Measurements from ENCODE around the gene MINDY2. TPM values are rescaled to one million over a fixed set of nuclear protein-coding genes. Genes with fewer than 3 reads are reported as not detected.

The MINDY2 gene
- total and polyA plus RNA-seq, 2 of the 8 experiments (the other 6 are each of a cell fraction or from before 2014, with no cell fraction given), result 3.1 to 25.7 TPM

- Histone ChIP-seq H3K9me3 (ENCODE audit: insufficient read depth in 2 of 2, low read depth in 1 of 2, low read length in 1 of 2) (no peaks in the 10 kb centered on the region), H3K14ac (ENCODE audit: insufficient read length) (no peak overlapping the region), H3K36me3 (ENCODE audit: control insufficient read depth in 2 of 4, insufficient read depth in 4 of 4, low read length in 3 of 4) (no peaks in the 10 kb centered on the region), H2BK120ac (replicated peaks; ENCODE audit: low read depth, low read length) (no peak overlapping the region), H2AK5ac (ENCODE audit: low read depth, low read length) (no peak overlapping the region), H3K4me2 (ENCODE audit: insufficient read depth in 1 of 2, low read depth in 2 of 2, low read length in 2 of 2) (no peak overlapping the region), H4K5ac (ENCODE audit: insufficient read length, low read depth, low read length) (no peak overlapping the region), H2AFZ (ENCODE audit: low read length) (no peak overlapping the region), H3K79me2 (ENCODE audit: control insufficient read depth in 1 of 2, insufficient read depth in 2 of 2, low read length in 2 of 2) (peaks cover 7 to 11% of the 10 kb centered on the region in 2 experiments; a peak in 3 of 4 replicates), H3K4me1 (replicated peaks in 1 of 4; ENCODE audit: control insufficient read depth in 3 of 4, insufficient read depth in 4 of 4, low read length in 3 of 4) (peaks cover 0 to 4% (median 0%) of the 10 kb centered on the region in 4 experiments; a peak in 3 of 7 replicates), H3K18ac (ENCODE audit: extremely low read depth, low read length) (no peak overlapping the region), H3K27ac (ENCODE audit: low read depth, low read length) (no peak overlapping the region), H2BK15ac (ENCODE audit: low read length) (no peak overlapping the region), H3K27me3 (replicated peaks in 1 of 4; ENCODE audit: control insufficient read depth in 3 of 4, extremely low read depth in 1 of 4, insufficient read depth in 3 of 4, low read length in 3 of 4) (no peaks in the 10 kb centered on the region; a peak in 1 of 7 replicates), H3K79me1 (ENCODE audit: low read depth, low read length) (no peaks in the 10 kb centered on the region), H3K23me2 (ENCODE audit: low read depth, low read length) (peaks cover 4% of the 10 kb centered on the region; the same call in 1 of the 2 replicates), H2BK5ac (ENCODE audit: low read depth, low read length) (no peak overlapping the region), H3K23ac (ENCODE audit: insufficient read length) (no peak overlapping the region), H2BK12ac (ENCODE audit: low read depth, low read length) (no peak overlapping the region), H4K20me1 (replicated peaks in 1 of 2; ENCODE audit: control insufficient read depth in 1 of 2, insufficient read depth in 2 of 2, low read length in 2 of 2) (no peaks in the 10 kb centered on the region), H3K4me3 (ENCODE audit: extremely low read depth in 1 of 4, insufficient read depth in 2 of 4, low read depth in 3 of 4, low read length in 4 of 4) (no peak overlapping the region), H3K56ac (replicated peaks; ENCODE audit: insufficient read length, low read depth, low read length) (no peak overlapping the region), H3K9ac (replicated peaks in 1 of 4; ENCODE audit: extremely low read depth in 1 of 4, low read depth in 3 of 4, low read length in 3 of 4) (no peak overlapping the region), H4K8ac (ENCODE audit: extremely low read depth, insufficient read depth, low read length) (no peak overlapping the region), H4K91ac (replicated peaks; ENCODE audit: insufficient read length, low read length) (no peak overlapping the region), H2BK20ac (ENCODE audit: low read length) (no peak overlapping the region), H3K4ac (replicated peaks; ENCODE audit: insufficient read length, low read depth, low read length) (no peak overlapping the region)
- ChIA-PET CTCF (ENCODE audit: partially characterized antibody) (interaction anchor here (0.6 to 1.3 kb wide), 3 partner anchors 18 to 747 kb away, joined by 3 to 4 read pairs (median 4); partner anchors contain the start of gene MINDY2), POLR2A (ENCODE audit: partially characterized antibody) (no interaction called here)
- no peak for DNase-seq (ENCODE audit: low read depth in 1 of 2, low spot score in 2 of 2)
- no peak for FAIRE-seq
- WGBS, 2 experiments (ENCODE audit: extremely low coverage in 1 of 2, insufficient coverage in 1 of 2, insufficient read length in 1 of 2, insufficient replicate concordance in 2 of 2, low coverage in 1 of 2, low lambda C conversion rate in 2 of 2, missing lambda C conversion rate in 1 of 2), result 90% methylated on average over 3 of the region's 3 CpGs; no CpG with 5 or more reads in 1 of the 2 experiments
- TF ChIP-seq EZH2 (IDR thresholded peaks at IDR 0.05; ENCODE audit: low read depth, low read length, severe bottlenecking) (no peak), BACH1 (IDR thresholded peaks at IDR 0.05; ENCODE audit: low read length) (no peak), RFX5 (IDR thresholded peaks at IDR 0.05; ENCODE audit: borderline replicate concordance, low read depth, low read length) (no peak), TAF1 (IDR thresholded peaks at IDR 0.05; ENCODE audit: low read depth, low read length) (no peak)
- TF ChIP-seq, protein P1, sequence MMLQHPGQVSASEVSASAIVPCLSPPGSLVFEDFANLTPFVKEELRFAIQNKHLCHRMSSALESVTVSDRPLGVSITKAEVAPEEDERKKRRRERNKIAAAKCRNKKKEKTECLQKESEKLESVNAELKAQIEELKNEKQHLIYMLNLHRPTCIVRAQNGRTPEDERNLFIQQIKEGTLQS (IDR thresholded peaks at IDR 0.05; ENCODE audit: insufficient read depth, low read depth, low read length), result no peak
These were observed 18.4 kb upstream of the MINDY2 start for GRCh38 chr15:58752716-58753115.

All from H1 (cell line).